ENCODE results near the gene FLNC. TPM values are rescaled to one million over a fixed set of nuclear protein-coding genes. Genes with fewer than 3 reads are reported as not detected.

The FLNC gene
- polyA plus RNA-seq, 2 of the 4 experiments (the other 2 are of a cell fraction) = 0.43 to 3.4 TPM

DNA sequence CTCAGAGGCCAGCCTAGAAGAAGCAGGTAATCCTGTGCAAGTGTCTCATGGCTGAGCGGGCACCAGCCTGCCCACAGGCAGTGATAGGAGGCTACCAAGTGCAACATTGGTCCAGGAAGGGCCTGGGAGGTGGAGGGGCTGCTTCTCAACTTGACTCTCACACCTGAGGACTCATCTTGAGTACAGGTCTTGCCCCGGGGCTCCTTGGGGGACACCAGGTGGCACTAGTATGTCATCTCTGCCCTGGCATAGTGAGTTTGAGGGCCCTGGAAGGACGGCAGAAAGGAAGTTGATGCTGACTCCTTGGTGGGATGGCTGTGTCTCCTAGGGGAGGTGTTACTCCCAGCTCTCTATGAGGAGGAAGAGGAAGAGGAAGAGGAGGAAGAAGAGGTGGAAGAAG lies 36.2 kb upstream of the FLNC start (continued):
- TF ChIP-seq TFCP2L1 (CRISPR knock-in tag; IDR thresholded peaks at IDR 0.05) = no peak
- TF ChIP-seq CHD4 (IDR thresholded peaks at IDR 0.05; ENCODE audit: borderline replicate concordance) = no peak
- TF ChIP-seq JUNB (IDR thresholded peaks at IDR 0.05) = no peak
- TF ChIP-seq, protein P1, sequence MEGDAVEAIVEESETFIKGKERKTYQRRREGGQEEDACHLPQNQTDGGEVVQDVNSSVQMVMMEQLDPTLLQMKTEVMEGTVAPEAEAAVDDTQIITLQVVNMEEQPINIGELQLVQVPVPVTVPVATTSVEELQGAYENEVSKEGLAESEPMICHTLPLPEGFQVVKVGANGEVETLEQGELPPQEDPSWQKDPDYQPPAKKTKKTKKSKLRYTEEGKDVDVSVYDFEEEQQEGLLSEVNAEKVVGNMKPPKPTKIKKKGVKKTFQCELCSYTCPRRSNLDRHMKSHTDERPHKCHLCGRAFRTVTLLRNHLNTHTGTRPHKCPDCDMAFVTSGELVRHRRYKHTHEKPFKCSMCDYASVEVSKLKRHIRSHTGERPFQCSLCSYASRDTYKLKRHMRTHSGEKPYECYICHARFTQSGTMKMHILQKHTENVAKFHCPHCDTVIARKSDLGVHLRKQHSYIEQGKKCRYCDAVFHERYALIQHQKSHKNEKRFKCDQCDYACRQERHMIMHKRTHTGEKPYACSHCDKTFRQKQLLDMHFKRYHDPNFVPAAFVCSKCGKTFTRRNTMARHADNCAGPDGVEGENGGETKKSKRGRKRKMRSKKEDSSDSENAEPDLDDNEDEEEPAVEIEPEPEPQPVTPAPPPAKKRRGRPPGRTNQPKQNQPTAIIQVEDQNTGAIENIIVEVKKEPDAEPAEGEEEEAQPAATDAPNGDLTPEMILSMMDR (IDR thresholded peaks at IDR 0.05) = peak; percentile 18; the same call in 1 of the 3 replicates
- no peak for TF ChIP-seq POLR2AphosphoS2 (conservative IDR thresholded peaks at IDR 0.05; ENCODE audit: low read length)
- TF ChIP-seq RAD21 (conservative IDR thresholded peaks at IDR 0.05 in 1 of 2, IDR thresholded peaks at IDR 0.05 in 1 of 2) = peak; percentile 32 to 54; a peak in 4 of 5 replicates
- no peak for TF ChIP-seq TP53 (CRISPR knock-in tag; IDR thresholded peaks at IDR 0.05)
- no peak for TF ChIP-seq POLR2A (IDR thresholded peaks at IDR 0.05; ENCODE audit: low read length)
- no peak for TF ChIP-seq ZC3H11A (IDR thresholded peaks at IDR 0.05)
- no peak for TF ChIP-seq HMGXB4 (CRISPR knock-in tag; IDR thresholded peaks at IDR 0.05; ENCODE audit: borderline replicate concordance)

DNA sequence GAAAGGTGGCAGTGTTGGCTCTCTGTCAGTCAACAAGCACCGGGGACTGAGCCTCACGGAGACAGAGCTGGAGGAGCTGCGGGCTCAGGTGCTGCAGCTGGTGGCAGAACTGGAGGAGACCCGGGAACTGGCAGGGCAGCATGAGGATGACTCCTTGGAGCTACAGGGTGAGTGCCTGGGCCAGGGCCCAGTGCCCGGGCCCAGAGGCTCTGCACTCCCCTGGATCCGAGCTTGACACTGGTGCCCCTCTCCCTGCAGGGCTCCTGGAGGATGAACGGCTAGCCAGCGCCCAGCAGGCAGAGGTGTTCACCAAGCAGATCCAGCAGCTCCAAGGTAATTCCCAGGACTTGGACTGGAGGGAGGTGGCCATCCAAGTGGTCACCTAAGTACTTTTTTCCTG lies 35.8 kb upstream of the FLNC start:
- no peak for ATAC-seq
- Histone ChIP-seq H3K9me3 (no peaks in the 10 kb centered on the region), H3K4me1 (0 out of 3 replicates have a peak, but pooled peaks cover 9% of the 10 kb centered on the region), H3K4me2 (no peak overlapping the region), H3K27ac (no peak overlapping the region), H3K4me3 (no peak overlapping the region)
- 75% methylated on average over 8 of the region's 8 CpGs for WGBS (ENCODE audit: missing lambda C conversion rate)
- no peak for DNase-seq (ENCODE audit: low read depth in 1 of 2, low spot score in 1 of 2)
- TF ChIP-seq CHD4 (IDR thresholded peaks at IDR 0.05; ENCODE audit: borderline replicate concordance) (no peak), NPAS2 (CRISPR knock-in tag; IDR thresholded peaks at IDR 0.05; ENCODE audit: borderline replicate concordance) (no peak), HOXB5 (CRISPR knock-in tag; IDR thresholded peaks at IDR 0.05) (no peak), EHMT2 (IDR thresholded peaks at IDR 0.05; ENCODE audit: low read depth) (no peak), JUNB (IDR thresholded peaks at IDR 0.05) (no peak)
- TF ChIP-seq, protein P2, sequence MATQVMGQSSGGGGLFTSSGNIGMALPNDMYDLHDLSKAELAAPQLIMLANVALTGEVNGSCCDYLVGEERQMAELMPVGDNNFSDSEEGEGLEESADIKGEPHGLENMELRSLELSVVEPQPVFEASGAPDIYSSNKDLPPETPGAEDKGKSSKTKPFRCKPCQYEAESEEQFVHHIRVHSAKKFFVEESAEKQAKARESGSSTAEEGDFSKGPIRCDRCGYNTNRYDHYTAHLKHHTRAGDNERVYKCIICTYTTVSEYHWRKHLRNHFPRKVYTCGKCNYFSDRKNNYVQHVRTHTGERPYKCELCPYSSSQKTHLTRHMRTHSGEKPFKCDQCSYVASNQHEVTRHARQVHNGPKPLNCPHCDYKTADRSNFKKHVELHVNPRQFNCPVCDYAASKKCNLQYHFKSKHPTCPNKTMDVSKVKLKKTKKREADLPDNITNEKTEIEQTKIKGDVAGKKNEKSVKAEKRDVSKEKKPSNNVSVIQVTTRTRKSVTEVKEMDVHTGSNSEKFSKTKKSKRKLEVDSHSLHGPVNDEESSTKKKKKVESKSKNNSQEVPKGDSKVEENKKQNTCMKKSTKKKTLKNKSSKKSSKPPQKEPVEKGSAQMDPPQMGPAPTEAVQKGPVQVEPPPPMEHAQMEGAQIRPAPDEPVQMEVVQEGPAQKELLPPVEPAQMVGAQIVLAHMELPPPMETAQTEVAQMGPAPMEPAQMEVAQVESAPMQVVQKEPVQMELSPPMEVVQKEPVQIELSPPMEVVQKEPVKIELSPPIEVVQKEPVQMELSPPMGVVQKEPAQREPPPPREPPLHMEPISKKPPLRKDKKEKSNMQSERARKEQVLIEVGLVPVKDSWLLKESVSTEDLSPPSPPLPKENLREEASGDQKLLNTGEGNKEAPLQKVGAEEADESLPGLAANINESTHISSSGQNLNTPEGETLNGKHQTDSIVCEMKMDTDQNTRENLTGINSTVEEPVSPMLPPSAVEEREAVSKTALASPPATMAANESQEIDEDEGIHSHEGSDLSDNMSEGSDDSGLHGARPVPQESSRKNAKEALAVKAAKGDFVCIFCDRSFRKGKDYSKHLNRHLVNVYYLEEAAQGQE (IDR thresholded peaks at IDR 0.05) = no peak
- TF ChIP-seq, protein P3, sequence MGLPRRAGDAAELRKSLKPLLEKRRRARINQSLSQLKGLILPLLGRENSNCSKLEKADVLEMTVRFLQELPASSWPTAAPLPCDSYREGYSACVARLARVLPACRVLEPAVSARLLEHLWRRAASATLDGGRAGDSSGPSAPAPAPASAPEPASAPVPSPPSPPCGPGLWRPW (IDR thresholded peaks at IDR 0.05) = no peak
- no peak for FAIRE-seq
- POLR2A ChIA-PET = no interaction called here
- CTCF ChIA-PET = interaction anchor here (1.0 to 2.6 kb wide), 6 partner anchors 11 to 118 kb away, joined by 3 to 8 read pairs (median 6); partner anchors contain the start of gene ATP6V1F

- ATAC-seq (no peak), DNase-seq (ENCODE audit: low read depth in 1 of 2, low spot score in 1 of 2) (no peak), FAIRE-seq (no peak)
- POLR2A ChIA-PET = no interaction called here
- 62% methylated on average over 4 of the region's 4 CpGs for WGBS (ENCODE audit: missing lambda C conversion rate)
- CTCF ChIA-PET = interaction anchor here (1.0 to 2.6 kb wide), 6 partner anchors 11 to 119 kb away, joined by 3 to 8 read pairs (median 6); no protein-coding TSS in a partner anchor
- no peak overlapping the region for H3K27ac ChIP-seq
- H3K9me3 ChIP-seq = no peaks in the 10 kb centered on the region
- TF ChIP-seq CEBPB (IDR thresholded peaks at IDR 0.05) (no peak), RFX5 (IDR thresholded peaks at IDR 0.05) (no peak), ZSCAN20 (CRISPR knock-in tag; IDR thresholded peaks at IDR 0.05) (no peak), HMGXB4 (CRISPR knock-in tag; IDR thresholded peaks at IDR 0.05; ENCODE audit: borderline replicate concordance) (no peak)
- no peak overlapping the region for H3K4me2 ChIP-seq
- 0 out of 3 replicates have a peak, but pooled peaks cover 9% of the 10 kb centered on the region for H3K4me1 ChIP-seq
- H3K4me3 ChIP-seq = no peak overlapping the region
These were observed 35.1 kb upstream of the FLNC start for GRCh38 chr7:128795129-128795528.
